Smooth muscle cell of the coronary artery (primary cell): ENCODE results near the gene TSPAN16. TPM values are rescaled to one million over a fixed set of nuclear protein-coding genes. Genes with fewer than 3 reads are reported as not detected.

Experiments
- total RNA-seq: library from RNA; depleted of rRNA; stranded (reverse); fragments of >200 nt; gene quantifications from 2 replicates; pipeline ENCODE4 v1.2.3, GENCODE V29; 2014; ENCODE audit warnings: low replicate concordance

TSPAN16 gene, protein sequence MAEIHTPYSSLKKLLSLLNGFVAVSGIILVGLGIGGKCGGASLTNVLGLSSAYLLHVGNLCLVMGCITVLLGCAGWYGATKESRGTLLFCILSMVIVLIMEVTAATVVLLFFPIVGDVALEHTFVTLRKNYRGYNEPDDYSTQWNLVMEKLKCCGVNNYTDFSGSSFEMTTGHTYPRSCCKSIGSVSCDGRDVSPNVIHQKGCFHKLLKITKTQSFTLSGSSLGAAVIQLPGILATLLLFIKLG
- not detected in 2 replicates for total RNA-seq

DNA sequence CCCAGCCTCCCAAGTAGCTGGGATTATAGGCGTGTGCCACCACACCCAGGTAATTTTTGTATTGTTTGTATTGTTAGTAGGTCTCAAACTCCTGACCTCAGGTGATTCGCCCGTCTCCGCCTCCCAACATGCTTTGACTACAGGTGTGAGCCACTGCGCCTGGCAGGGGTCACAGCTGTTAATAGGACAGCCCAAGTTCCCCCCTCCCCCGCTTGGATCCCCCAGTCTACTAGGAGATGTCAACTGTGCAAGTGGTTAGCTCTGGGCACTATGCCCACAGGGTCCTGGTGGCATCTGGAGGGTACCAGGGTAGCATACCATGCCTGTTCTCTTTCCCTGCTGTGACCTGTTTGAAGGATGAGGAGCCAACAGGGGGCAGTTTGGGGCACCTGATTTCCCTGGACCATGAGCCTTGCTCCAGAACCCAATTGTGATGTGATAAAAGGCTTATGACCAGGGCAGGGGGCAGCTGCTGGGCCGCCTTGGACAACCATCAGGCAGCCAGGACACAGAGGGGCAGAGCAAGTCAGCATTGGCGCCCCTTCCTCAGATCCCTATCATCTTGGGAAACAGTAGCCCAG, at the start of gene TSPAN16:
Gene TSPAN16, plus strand, starts transcription at position 496 of the 581 bp plus-strand sequence. CDS start 138 bp downstream, outside the sequence.

DNA sequence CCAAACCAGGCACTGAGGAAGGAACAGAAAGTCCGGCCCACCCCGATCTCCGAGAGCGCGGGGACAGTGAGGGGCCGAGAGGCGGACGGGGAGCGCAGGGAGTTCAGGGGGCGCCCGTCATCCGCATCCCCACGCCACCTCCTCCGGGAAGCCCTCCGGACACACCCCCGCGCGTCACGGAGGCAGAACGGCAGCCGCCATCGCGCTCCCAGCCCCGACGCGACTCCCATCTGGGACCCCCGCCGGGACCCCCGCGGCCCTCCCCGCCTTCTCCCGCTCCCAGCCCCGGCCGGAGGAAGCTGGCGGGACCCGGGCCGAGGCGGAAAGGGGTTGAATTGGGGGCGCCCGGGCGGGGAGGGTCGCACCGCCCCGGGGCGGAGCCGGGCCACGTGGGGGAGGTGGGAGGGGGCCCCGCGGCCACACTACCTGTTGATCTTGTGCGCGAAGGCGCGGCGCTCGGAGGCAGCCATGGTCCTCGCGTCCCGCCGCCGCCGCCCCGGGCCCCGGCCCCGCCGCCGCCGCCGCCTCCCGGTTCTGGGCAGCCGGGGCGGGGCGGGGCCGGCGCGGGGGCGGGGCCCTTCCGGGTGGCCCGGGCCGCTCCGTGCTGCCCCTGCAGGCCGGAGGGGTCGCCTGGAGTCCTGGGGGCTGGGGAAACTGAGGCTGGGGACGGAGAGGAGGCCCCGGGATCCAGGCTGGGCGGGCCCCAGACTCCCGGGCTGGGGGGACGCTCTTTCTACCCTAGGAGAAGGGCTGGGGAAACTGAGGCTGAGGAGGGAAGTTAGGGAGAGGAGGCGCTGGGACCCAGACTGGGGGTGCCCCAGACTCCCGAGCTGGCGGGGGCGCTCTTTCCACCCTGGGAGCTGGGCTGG, 33.8 kb upstream of the TSPAN16 start, which contains the start of gene DOCK6:
Gene DOCK6, minus strand, starts transcription at position 554 of the 869 bp plus-strand sequence. Its CDS starts 84 bp downstream, at position 470.

DNA sequence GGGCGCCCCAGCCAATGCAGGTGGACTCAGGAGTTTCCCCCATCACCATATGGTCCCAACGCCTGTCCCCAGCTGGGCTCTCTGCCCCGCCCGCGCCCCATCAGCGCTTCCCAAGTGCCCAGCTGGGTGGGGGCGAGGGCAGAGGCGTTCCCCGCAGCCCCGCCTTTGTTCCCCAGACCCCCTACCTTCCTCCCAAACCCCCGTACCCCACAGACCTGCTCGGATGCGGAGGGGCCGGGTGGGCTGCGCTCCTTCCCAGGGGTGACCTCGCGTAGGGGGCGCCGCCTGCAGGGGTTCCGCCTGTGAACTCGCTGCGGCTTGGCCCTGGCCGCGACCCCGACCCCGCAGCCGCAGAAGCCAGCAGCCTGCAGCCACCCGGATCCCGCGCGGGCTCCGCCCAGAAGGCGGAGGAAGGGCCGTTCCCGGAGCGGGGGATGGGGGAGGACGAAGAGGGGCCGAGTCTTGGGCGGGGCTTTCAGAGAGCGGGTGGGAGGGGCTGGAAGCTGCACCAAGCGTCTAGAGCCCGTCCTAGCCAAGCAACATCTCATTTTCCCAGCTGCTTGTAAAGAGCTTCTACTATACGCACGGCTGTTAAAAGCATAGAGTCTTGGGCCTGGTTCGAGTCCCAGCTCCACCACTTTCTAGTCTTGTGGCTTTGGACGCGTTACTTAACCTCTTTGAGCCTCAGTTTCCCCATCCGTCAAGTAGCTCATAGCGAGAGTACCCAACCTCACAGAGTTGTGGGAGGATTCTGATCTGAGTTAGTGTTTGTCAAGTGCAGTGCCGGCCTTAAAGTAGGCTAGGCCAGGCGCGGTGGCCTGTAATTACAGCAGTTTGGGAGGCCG, 43.5 kb downstream of the TSPAN16 start, which contains the start of gene RAB3D:
Gene RAB3D, minus strand, starts transcription at position 404 of the 845 bp plus-strand sequence. CDS start 2,258 bp downstream, outside the sequence.

DNA sequence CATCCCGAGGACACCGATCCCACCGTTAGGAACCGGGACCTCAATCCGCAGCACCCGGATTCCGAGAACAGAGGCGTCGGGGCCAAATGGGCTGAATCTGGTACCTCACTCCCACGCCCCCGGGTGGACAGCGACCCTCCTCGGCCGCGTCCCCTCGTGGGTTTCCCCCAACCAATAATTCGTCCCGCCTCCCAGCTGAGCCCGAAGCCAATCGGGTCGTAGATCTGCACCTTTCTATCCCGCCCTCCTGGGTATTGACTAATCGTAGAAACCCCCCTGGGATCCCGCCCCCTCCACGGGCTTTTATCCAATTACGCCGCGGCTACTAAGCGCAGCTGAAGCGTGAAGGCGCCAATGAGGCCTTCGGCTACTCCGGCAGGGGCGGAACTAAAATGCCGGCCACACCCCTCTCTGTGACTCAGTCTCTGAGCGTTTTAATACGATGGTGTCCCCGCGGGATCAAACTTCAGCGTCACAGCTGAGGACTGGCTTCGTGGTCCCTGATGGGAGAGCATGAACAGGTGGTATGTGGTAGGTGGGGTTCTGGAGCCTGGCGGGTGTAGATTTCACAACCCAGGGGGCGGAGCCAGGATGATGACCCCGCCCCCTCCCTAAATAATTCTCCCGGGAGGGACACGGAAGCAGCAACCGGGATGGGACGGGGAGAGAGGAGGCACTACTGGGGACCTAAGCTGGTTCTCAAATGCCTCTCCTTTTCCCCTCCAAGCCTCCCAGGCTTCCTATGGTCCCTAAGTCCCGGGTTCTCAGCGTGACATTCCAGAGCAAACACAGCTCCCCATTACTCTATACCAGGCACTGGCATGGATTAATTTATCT, 50.4 kb downstream of the TSPAN16 start, which contains the start of the genes CCDC159 and TMEM205:
Gene CCDC159, plus strand, starts transcription at position 416 of the 837 bp plus-strand sequence. Its CDS starts 88 bp downstream, at position 504.
Gene TMEM205, minus strand, starts transcription at position 165 of the 837 bp plus-strand sequence. CDS start 649 bp downstream, outside the sequence.

DNA sequence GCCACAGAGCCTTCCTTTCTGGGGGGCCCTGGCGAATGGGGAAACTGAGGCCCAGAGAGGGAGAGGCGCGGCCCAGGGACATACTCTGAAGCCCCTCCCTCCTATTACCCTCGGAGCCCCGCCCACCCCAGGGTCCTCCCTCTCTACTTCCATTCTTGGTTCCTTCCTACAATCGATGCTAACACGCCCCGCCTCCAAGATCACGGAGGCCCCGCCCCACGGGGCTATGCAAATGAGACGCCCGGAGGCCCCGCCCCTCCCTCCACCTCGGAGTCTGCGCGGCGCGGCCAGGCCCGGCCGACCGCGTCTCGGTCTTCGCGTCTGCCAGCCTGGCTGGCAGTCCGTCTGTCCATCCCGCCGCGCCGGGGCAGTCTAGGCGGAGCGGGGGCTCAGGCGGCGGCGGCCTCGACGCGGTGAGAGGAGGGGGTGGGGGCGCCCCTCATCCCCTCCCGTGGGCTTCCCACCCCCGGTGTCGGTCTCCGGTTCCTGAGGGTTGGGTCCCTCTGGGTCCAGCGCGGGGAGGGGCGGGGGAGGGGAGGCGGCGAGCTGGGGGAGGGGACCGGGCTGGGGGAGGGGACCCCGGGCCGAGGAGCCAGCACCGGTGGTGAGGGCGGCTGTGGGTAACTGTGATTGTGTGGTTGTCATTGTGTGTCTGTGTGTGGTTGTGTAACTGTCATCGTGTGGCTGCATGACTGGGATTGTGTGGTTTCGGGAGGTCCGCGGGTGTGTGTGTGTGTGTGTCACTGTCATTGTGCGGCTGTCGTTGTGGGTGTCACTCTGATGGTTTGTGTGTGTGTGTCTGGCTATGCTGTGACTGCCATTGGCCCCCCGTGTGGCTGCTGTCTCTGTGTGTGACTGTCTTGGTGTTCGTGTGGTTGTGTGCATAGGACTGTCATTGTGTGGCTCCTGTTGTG, 59.5 kb downstream of the TSPAN16 start, which contains the start of gene PLPPR2:
Gene PLPPR2, plus strand, starts transcription at position 273 of the 914 bp plus-strand sequence. CDS start 2,242 bp downstream, outside the sequence.

Other genes starting within 250 kb of the TSPAN16 start
- 97.9 and 146 TPM in 2 replicates for gene LDLR, start 206.7 kb upstream of the TSPAN16 start, total RNA-seq
- 14.9 and 31.8 TPM in 2 replicates for gene SPC24, start 140.4 kb upstream of the TSPAN16 start, total RNA-seq
- gene KANK2, start 98.6 kb upstream of the TSPAN16 start, total RNA-seq, result 212 and 948 TPM in 2 replicates
- 0.59 TPM in 1 of 2 replicates, not detected in the other for gene ANGPTL8, start 56.5 kb upstream of the TSPAN16 start, total RNA-seq
- gene DOCK6, start 33.6 kb upstream of the TSPAN16 start, total RNA-seq, result 9.0 and 14.2 TPM in 2 replicates
- 15.0 and 78.6 TPM in 2 replicates for gene RAB3D, start 43.5 kb downstream of the TSPAN16 start, total RNA-seq
- gene TMEM205, start 50.1 kb downstream of the TSPAN16 start, total RNA-seq, result 66.0 and 68.6 TPM in 2 replicates
- gene CCDC159, start 50.4 kb downstream of the TSPAN16 start, total RNA-seq, result 6.7 and 10.9 TPM in 2 replicates
- 7.1 and 10.9 TPM in 2 replicates for gene PLPPR2, start 59.3 kb downstream of the TSPAN16 start, total RNA-seq
- gene SWSAP1, start 78.5 kb downstream of the TSPAN16 start, total RNA-seq, result 0.30 and 0.35 TPM in 2 replicates
- gene EPOR, start 88.2 kb downstream of the TSPAN16 start, total RNA-seq, result 3.5 and 5.1 TPM in 2 replicates
- 1.5 TPM in 2 replicates for gene RGL3, start 123.2 kb downstream of the TSPAN16 start, total RNA-seq
- gene ODAD3, start 139.0 kb downstream of the TSPAN16 start, total RNA-seq, result 0.23 and 0.94 TPM in 2 replicates
- 102 and 173 TPM in 2 replicates for gene PRKCSH, start 139.5 kb downstream of the TSPAN16 start, total RNA-seq
- not detected in 2 replicates for gene ELAVL3, start 184.9 kb downstream of the TSPAN16 start, total RNA-seq
- gene ZNF653, start 209.7 kb downstream of the TSPAN16 start, total RNA-seq, result 4.6 and 7.4 TPM in 2 replicates
- gene ECSIT, start 233.0 kb downstream of the TSPAN16 start, total RNA-seq, result 32.3 and 58.9 TPM in 2 replicates
- 6.5 and 9.2 TPM in 2 replicates for gene CNN1, start 242.7 kb downstream of the TSPAN16 start, total RNA-seq